GM12878 (cell line): ENCODE data around the gene NLRC3. TPM values are rescaled to one million over a fixed set of nuclear protein-coding genes. Genes with fewer than 3 reads are reported as not detected.

Experiments
- ATAC-seq: fragments of 200-7000 bp; cut with Tn5 transposase; 3 replicates; pipeline ENCODE4 v1.9.1; 2020; ENCODE audit warnings: mild to moderate bottlenecking, moderate library complexity
- BruUV-seq: library from RNA; stranded (reverse); fragments of 400-500 nt; replicated peaks from 2 replicates; lab custom pipeline; 2021; lab: Mats Ljungman, UMichigan
- CTCF ChIA-PET: fragments of 300-600 bp; sonication (Branson Sonifier 250); formaldehyde crosslinking; extraction: SDS; loops from one replicate; lab custom pipeline; 2021; ENCODE audit warnings: inconsistent platforms; lab: Yijun Ruan, JAX
- POLR2A ChIA-PET: fragments of 350-600 bp; formaldehyde crosslinking; extraction: SDS; loops from one replicate; lab custom pipeline; 2021; ENCODE audit warnings: inconsistent platforms; lab: Charles Lee
- RAD21 ChIA-PET: fragments of 300-600 bp; sonication (Branson Sonifier 250); formaldehyde crosslinking; loops from one replicate; lab custom pipeline; 2023; ENCODE audit warnings: antibody characterized with exemption; ENCODE audit not compliant: unreplicated experiment; lab: Charles Lee
- SMC1A ChIA-PET: fragments of 300-600 bp; sonication (Branson Sonifier 250); formaldehyde crosslinking; loops from one replicate; lab custom pipeline; 2023; ENCODE audit not compliant: unreplicated experiment, uncharacterized antibody; lab: Charles Lee
- DNase-seq: peaks from one replicate; pipeline ENCODE4 v3.0.0-alpha.2; 2011; ENCODE audit warnings: low read depth, low spot score
- FAIRE-seq: peaks from 3 replicates; lab custom pipeline; 2011; peaks lifted over from hg19 to GRCh38; lab: Jason Lieb, UNC
- H2AFZ ChIP-seq: 2 replicates; pipeline ENCODE4 v1.6.0; 2011; ENCODE audit warnings: low read depth, low read length, control low read depth; ENCODE audit not compliant: control insufficient read depth
- H3K27ac ChIP-seq: 2 replicates; pipeline ENCODE4 v1.5.1; 2011; ENCODE audit warnings: control low read depth; ENCODE audit not compliant: control insufficient read depth, insufficient read depth
- H3K27me3 ChIP-seq, 2 experiments: replicated peaks in 1 of 2; 2 replicates each; pipeline versions ENCODE4 v1.6.0 to v1.6.1; 2011; ENCODE audit warnings: low read length in 1 of 2; ENCODE audit not compliant: control insufficient read depth in 2 of 2, insufficient read depth in 2 of 2
- H3K36me3 ChIP-seq, 2 experiments: 2 replicates each; pipeline ENCODE4 v1.5.1; 2011; ENCODE audit warnings: low read length in 1 of 2; ENCODE audit not compliant: control insufficient read depth in 2 of 2, insufficient read depth in 2 of 2
- H3K4me1 ChIP-seq: 2 replicates; pipeline ENCODE4 v1.6.1; 2011; ENCODE audit warnings: mild to moderate bottlenecking, low read length, moderate library complexity, mixed read lengths; ENCODE audit not compliant: control insufficient read depth, insufficient read depth
- H3K4me2 ChIP-seq: 2 replicates; pipeline ENCODE4 v1.6.0; 2011; ENCODE audit warnings: control low read depth; ENCODE audit not compliant: control insufficient read depth, insufficient read depth
- H3K4me3 ChIP-seq: fragments of 200-600 bp; sonication (generic); 2 replicates; pipeline ENCODE4 v1.5.1; 2016
- H3K79me2 ChIP-seq: 2 replicates; pipeline ENCODE4 v1.6.0; 2011; ENCODE audit warnings: low read length; ENCODE audit not compliant: control insufficient read depth, insufficient read depth
- H3K9ac ChIP-seq: 2 replicates; pipeline ENCODE4 v1.8.0; 2011; ENCODE audit warnings: low read length, control low read depth, mixed read lengths; ENCODE audit not compliant: control insufficient read depth, insufficient read depth
- H3K9me3 ChIP-seq: replicated peaks from 3 replicates; pipeline ENCODE4 v1.5.1; 2011; ENCODE audit warnings: mild to moderate bottlenecking, low read length; ENCODE audit not compliant: control insufficient read depth, insufficient read depth
- H4K20me1 ChIP-seq: 2 replicates; pipeline ENCODE4 v1.6.0; 2011; ENCODE audit not compliant: control insufficient read depth, insufficient read depth
- EP300 ChIP-seq, 2 experiments: fragments of 150-350 bp in 1 of 2; IDR thresholded peaks; 2 replicates each; pipeline ENCODE4 v1.6.1; 2011 to 2012; ENCODE audit warnings: low read depth in 2 of 2, low read length in 2 of 2, borderline replicate concordance in 1 of 2, improper control_type of control experiment in 1 of 2, inconsistent platforms in 1 of 2; ENCODE audit not compliant: control insufficient read depth in 1 of 2
- EZH2 ChIP-seq: IDR thresholded peaks from 2 replicates; pipeline ENCODE4 v1.6.1; 2012; ENCODE audit warnings: low read depth, mild to moderate bottlenecking, control low read depth, inconsistent platforms, low read length, borderline replicate concordance; ENCODE audit not compliant: control insufficient read depth
- HDAC2 ChIP-seq: fragments of 200-600 bp; sonication (generic); IDR thresholded peaks from 2 replicates; pipeline ENCODE4 v1.6.1; 2017
- IRF4 ChIP-seq: IDR thresholded peaks from 2 replicates; pipeline ENCODE4 v1.6.1; 2011; ENCODE audit warnings: low read depth, low read length
- JUNB ChIP-seq: IDR thresholded peaks from 2 replicates; pipeline ENCODE4 v1.6.1; 2016; ENCODE audit warnings: antibody characterized with exemption, mild to moderate bottlenecking
- MXI1 ChIP-seq: fragments of 150-350 bp; IDR thresholded peaks from 2 replicates; pipeline ENCODE4 v1.6.1; 2011; ENCODE audit warnings: low read depth, mild to moderate bottlenecking, inconsistent platforms, low read length, improper control_type of control experiment
- POLR2A ChIP-seq: IDR thresholded peaks from 2 replicates; pipeline ENCODE4 v1.6.1; 2011; ENCODE audit warnings: low read depth, mild to moderate bottlenecking, low read length
- POLR2AphosphoS2 ChIP-seq: IDR thresholded peaks from 2 replicates; pipeline ENCODE4 v1.6.1; 2011; ENCODE audit warnings: low read depth, mild to moderate bottlenecking, low read length, improper control_type of control experiment, moderate library complexity
- SMARCA5 ChIP-seq: fragments of 450-650 bp; IDR thresholded peaks from 2 replicates; pipeline ENCODE4 v1.6.1; 2017; ENCODE audit warnings: mild to moderate bottlenecking
- SREBF2 ChIP-seq: IDR thresholded peaks from 2 replicates; pipeline ENCODE4 v1.6.1; 2012; ENCODE audit warnings: mild to moderate bottlenecking, low read length
- YBX1 ChIP-seq: fragments of 450-650 bp; IDR thresholded peaks from 2 replicates; pipeline ENCODE4 v1.6.1; 2016; ENCODE audit warnings: antibody characterized with exemption
- ZBTB40 ChIP-seq: fragments of 450-650 bp; IDR thresholded peaks from 2 replicates; pipeline ENCODE4 v1.6.1; 2016; ENCODE audit warnings: mild to moderate bottlenecking, moderate library complexity, borderline replicate concordance
- ZNF207 ChIP-seq: fragments of 450-650 bp; IDR thresholded peaks from 2 replicates; pipeline ENCODE4 v1.6.1; 2014; ENCODE audit warnings: antibody characterized with exemption, mild to moderate bottlenecking, borderline replicate concordance
- ZNF687 ChIP-seq: fragments of 450-650 bp; IDR thresholded peaks from 2 replicates; pipeline ENCODE4 v1.6.1; 2017; ENCODE audit warnings: mild to moderate bottlenecking, moderate library complexity
- WGBS: methylation state at CpG from one replicate; pipeline ENCODE4 v1.1.6; 2016; ENCODE audit warnings: low lambda C conversion rate; ENCODE audit not compliant: insufficient replicate concordance, insufficient coverage; ENCODE audit errors: missing lambda C conversion rate; 5-methylcytosine and 5-hydroxymethylcytosine counted together
- in situ Hi-C: fragments of 300-500 bp; cut with MboI; formaldehyde crosslinking; loops from 9 replicates; pipeline ENCODE4 v1.14.3; 2018; ENCODE audit warnings: mixed read lengths
- intact Hi-C: fragments of 100-400 bp; cut with micrococcal nuclease; formaldehyde crosslinking; loops from one replicate; pipeline ENCODE4 v1.14.2; 2022; ENCODE audit not compliant: unreplicated experiment
- polyA plus RNA-seq, 11 experiments: library from polyadenylated mRNA; depleted of rRNA in 4 of 11; unstranded in 6 of 11; stranded (reverse) in 5 of 11; fragments of >200 nt; fragmentation: Nextera tagmentation in 4 of 11; fragmentation: Illumina TruSeq in 1 of 11; extraction: Ambion mirVana in 4 of 11; extraction: Trizol in 1 of 11; gene quantifications; 1 replicate in 1 of 11; 2 replicates in 10 of 11; pipeline versions ENCODE4 v1.2.1 to v1.2.3, GENCODE V29; 2011 to 2016; ENCODE audit warnings: inconsistent platforms in 2 of 11, missing spikeins in 2 of 11, low read depth in 1 of 11
- total RNA-seq, 4 experiments: library from RNA; depleted of rRNA in 3 of 4; stranded (reverse); fragments of >200 nt in 3 of 4; fragmentation: Illumina TruSeq in 1 of 4; extraction: Trizol in 1 of 4; gene quantifications; 2 replicates each; pipeline versions ENCODE4 v1.2.1 to v1.2.3, GENCODE V29; 2013 to 2021

Gene NLRC3
- total and polyA plus RNA-seq, 10 of the 15 experiments (the other 5 are each of a cell fraction or from before 2014, with no cell fraction given): 2.2 to 17.8 (median 7.6) TPM

GRCh38 chr16:3550851-3551847, 26.1 kb downstream of the NLRC3 start (continued):
- no peak for TF ChIP-seq JUNB

GRCh38 chr16:3549906-3550305, 27.3 kb downstream of the NLRC3 start:
- FAIRE-seq (no peak), DNase-seq (no peak), ATAC-seq (no peak)
- Histone ChIP-seq H2AFZ (no peak overlapping the region), H3K9me3 (no peaks in the 10 kb centered on the region), H3K4me1 (peaks cover 3% of the 10 kb centered on the region; the same call in 1 of the 2 replicates), H3K4me2 (no peak overlapping the region), H3K36me3 (peaks cover 0 to 8% of the 10 kb centered on the region in 2 experiments; a peak in 3 of 4 replicates), H3K4me3 (no peak overlapping the region), H3K79me2 (no peaks in the 10 kb centered on the region), H3K27ac (no peak overlapping the region), H3K9ac (no peak overlapping the region), H4K20me1 (no peaks in the 10 kb centered on the region), H3K27me3 (no peaks in the 10 kb centered on the region)
- POLR2A ChIA-PET: no interaction called here
- CTCF ChIA-PET: no interaction called here
- in situ Hi-C loops: no loop called here
- SMC1A ChIA-PET: no interaction called here
- 100% methylated on average over 2 of the region's 2 CpGs for WGBS
- intact Hi-C loops: no loop called here
- RAD21 ChIA-PET: no interaction called here
- no TSS peak for BruUV-seq
- no peak for TF ChIP-seq SREBF2
- no peak for TF ChIP-seq SMARCA5
- no peak for TF ChIP-seq MXI1
- TF ChIP-seq EP300 (IDR thresholded peaks at IDR 0.05; ENCODE audit: borderline replicate concordance in 1 of 2, control insufficient read depth in 1 of 2, low read depth in 2 of 2, low read length in 2 of 2): no peak
- no peak for TF ChIP-seq EZH2
- TF ChIP-seq POLR2A: no peak
- TF ChIP-seq YBX1: no peak
- no peak for TF ChIP-seq POLR2AphosphoS2
- no peak for TF ChIP-seq HDAC2
- TF ChIP-seq IRF4: no peak
- TF ChIP-seq ZNF687: no peak
- TF ChIP-seq ZBTB40: no peak
- TF ChIP-seq ZNF207: no peak
